ENCODE results near the gene SPAST. TPM values are rescaled to one million over a fixed set of nuclear protein-coding genes. Genes with fewer than 3 reads are reported as not detected.
A peak's percentile ranks its signal among the peaks of the same experiment; 100 is the strongest.
"Not testable (repeated sequence)": the region's sequence is repeated elsewhere in the genome, so short reads cannot be mapped to it uniquely, and the experiment has no call there.

Gene SPAST
- total RNA-seq, 1 donor from 2014 or later = 8.7 TPM

GRCh38 chr2:32051836-32052439 lies 11.4 kb upstream of the SPAST start:
- Histone ChIP-seq H3K27me3 (ENCODE audit: low read depth) (no peaks in the 10 kb centered on the region), H3K4me1 (no peaks in the 10 kb centered on the region), H3K4me3 (no peak overlapping the region), H3K9me3 (replicated peaks) (no peaks in the 10 kb centered on the region), H3K27ac (replicated peaks) (no peak overlapping the region), H3K36me3 (no peaks in the 10 kb centered on the region)
- intact Hi-C loops (cut with micrococcal nuclease) = no loop called here
- no peak for DNase-seq
- TF ChIP-seq CTCF (IDR thresholded peaks at IDR 0.05; ENCODE audit: borderline replicate concordance) = no peak

GRCh38 chr2:32054583-32054982 lies 8.8 kb upstream of the SPAST start:
- H3K4me3 ChIP-seq; H3K9me3 ChIP-seq (replicated peaks); H3K27ac ChIP-seq (replicated peaks); DNase-seq; intact Hi-C loops (cut with micrococcal nuclease); H3K36me3 ChIP-seq; H3K27me3 ChIP-seq (ENCODE audit: low read depth); H3K4me1 ChIP-seq: not testable (repeated sequence)

GRCh38 chr2:32058130-32058529 lies 5.2 kb upstream of the SPAST start:
- Histone ChIP-seq H3K36me3 (no peaks in the 10 kb centered on the region), H3K27me3 (ENCODE audit: low read depth) (no peaks in the 10 kb centered on the region), H3K27ac (replicated peaks) (no peak overlapping the region), H3K9me3 (replicated peaks) (no peaks in the 10 kb centered on the region), H3K4me1 (peaks cover 15% of the 10 kb centered on the region), H3K4me3 (no peak overlapping the region)
- TF ChIP-seq CTCF (IDR thresholded peaks at IDR 0.05; ENCODE audit: borderline replicate concordance) = no peak
- no peak for DNase-seq
- intact Hi-C loops (cut with micrococcal nuclease) = no loop called here

GRCh38 chr2:32060266-32060665 lies 3.1 kb upstream of the SPAST start:
- H3K4me1 ChIP-seq = peaks cover 32% of the 10 kb centered on the region
- H3K4me3 ChIP-seq = no peak overlapping the region
- TF ChIP-seq CTCF (IDR thresholded peaks at IDR 0.05; ENCODE audit: borderline replicate concordance) = no peak
- intact Hi-C loops (cut with micrococcal nuclease) = no loop called here
- no peak for DNase-seq
- H3K27ac ChIP-seq (replicated peaks) = no peak overlapping the region
- H3K36me3 ChIP-seq = no peaks in the 10 kb centered on the region
- H3K27me3 ChIP-seq (ENCODE audit: low read depth) = no peaks in the 10 kb centered on the region
- no peaks in the 10 kb centered on the region for H3K9me3 ChIP-seq (replicated peaks)

GRCh38 chr2:32061430-32061829 lies 1.9 kb upstream of the SPAST start:
- Histone ChIP-seq H3K27me3 (ENCODE audit: low read depth) (no peaks in the 10 kb centered on the region), H3K4me1 (peaks cover 43% of the 10 kb centered on the region), H3K4me3 (no peak overlapping the region), H3K27ac (replicated peaks) (peak overlapping the region; percentile 96), H3K9me3 (replicated peaks) (no peaks in the 10 kb centered on the region), H3K36me3 (no peaks in the 10 kb centered on the region)
- intact Hi-C loops (cut with micrococcal nuclease) = no loop called here
- TF ChIP-seq CTCF (IDR thresholded peaks at IDR 0.05; ENCODE audit: borderline replicate concordance) = no peak
- no peak for DNase-seq

- H3K4me1 ChIP-seq = peaks cover 51% of the 10 kb centered on the region
- H3K27me3 ChIP-seq (ENCODE audit: low read depth) = no peaks in the 10 kb centered on the region
- no peaks in the 10 kb centered on the region for H3K9me3 ChIP-seq (replicated peaks)
- no peak for TF ChIP-seq CTCF (IDR thresholded peaks at IDR 0.05; ENCODE audit: borderline replicate concordance)
- H3K36me3 ChIP-seq = no peaks in the 10 kb centered on the region
- peak overlapping the region; percentile 96 for H3K27ac ChIP-seq (replicated peaks)
- DNase-seq = peak; percentile 61
- H3K4me3 ChIP-seq = peak overlapping the region; percentile 91
- intact Hi-C loops (cut with micrococcal nuclease) = no loop called here
Observed at GRCh38 chr2:32061973-32062861, 1.1 kb upstream of the SPAST start.
